ENCODE results near the gene PLCL2.

Gene PLCL2

GRCh38 chr3:16909802-16910201, 25.0 kb downstream of the PLCL2 start:
- Histone ChIP-seq H3K27me3 (ENCODE audit: control insufficient read depth, insufficient read depth, low read length) (no peaks in the 10 kb centered on the region), H3K9me3 (replicated peaks; ENCODE audit: low read length) (no peaks in the 10 kb centered on the region), H3K4me1 (ENCODE audit: control insufficient read depth, insufficient read depth, low read length) (peaks cover 17% of the 10 kb centered on the region), H3K4me2 (ENCODE audit: low read length) (no peak overlapping the region), H3K36me3 (ENCODE audit: insufficient read depth, low read length) (no peaks in the 10 kb centered on the region), H3K4me3 (ENCODE audit: low read length) (no peak overlapping the region), H3K9ac (ENCODE audit: low read depth, low read length) (no peak overlapping the region)

GRCh38 chr3:16910207-16910606, 25.5 kb downstream of the PLCL2 start:
- H3K9me3 ChIP-seq (replicated peaks; ENCODE audit: low read length), result no peaks in the 10 kb centered on the region
- H3K4me1 ChIP-seq (ENCODE audit: control insufficient read depth, insufficient read depth, low read length), result peaks cover 17% of the 10 kb centered on the region

GRCh38 chr3:16911916-16912315, 27.2 kb downstream of the PLCL2 start:
- H3K36me3 ChIP-seq (ENCODE audit: insufficient read depth, low read length), result no peaks in the 10 kb centered on the region
- H3K9ac ChIP-seq (ENCODE audit: low read depth, low read length), result no peak overlapping the region
- no peak overlapping the region for H3K4me3 ChIP-seq (ENCODE audit: low read length)
- H3K9me3 ChIP-seq (replicated peaks; ENCODE audit: low read length), result no peaks in the 10 kb centered on the region
- no peaks in the 10 kb centered on the region for H3K27me3 ChIP-seq (ENCODE audit: control insufficient read depth, insufficient read depth, low read length)
- H3K4me1 ChIP-seq (ENCODE audit: control insufficient read depth, insufficient read depth, low read length), result peaks cover 16% of the 10 kb centered on the region
- no peak overlapping the region for H3K4me2 ChIP-seq (ENCODE audit: low read length)

More at GRCh38 chr3:16910207-16910606, 25.5 kb downstream of the PLCL2 start:
- Histone ChIP-seq H3K4me3 (ENCODE audit: low read length) (no peak overlapping the region), H3K27me3 (ENCODE audit: control insufficient read depth, insufficient read depth, low read length) (no peaks in the 10 kb centered on the region), H3K36me3 (ENCODE audit: insufficient read depth, low read length) (no peaks in the 10 kb centered on the region), H3K4me2 (ENCODE audit: low read length) (no peak overlapping the region), H3K9ac (ENCODE audit: low read depth, low read length) (no peak overlapping the region)

- Histone ChIP-seq H3K4me1 (ENCODE audit: control insufficient read depth, insufficient read depth, low read length) (peaks cover 16% of the 10 kb centered on the region), H3K4me2 (ENCODE audit: low read length) (no peak overlapping the region), H3K4me3 (ENCODE audit: low read length) (no peak overlapping the region), H3K27me3 (ENCODE audit: control insufficient read depth, insufficient read depth, low read length) (no peaks in the 10 kb centered on the region), H3K36me3 (ENCODE audit: insufficient read depth, low read length) (no peaks in the 10 kb centered on the region), H3K9ac (ENCODE audit: low read depth, low read length) (no peak overlapping the region), H3K9me3 (replicated peaks; ENCODE audit: low read length) (no peaks in the 10 kb centered on the region)
These were observed 27.9 kb downstream of the PLCL2 start for GRCh38 chr3:16912400-16913263.

GRCh38 chr3:16913264-16913580, 28.5 kb downstream of the PLCL2 start:
- Histone ChIP-seq H3K4me3 (ENCODE audit: low read length) (no peak overlapping the region), H3K4me1 (ENCODE audit: control insufficient read depth, insufficient read depth, low read length) (peaks cover 16% of the 10 kb centered on the region), H3K4me2 (ENCODE audit: low read length) (no peak overlapping the region), H3K9me3 (replicated peaks; ENCODE audit: low read length) (no peaks in the 10 kb centered on the region), H3K27me3 (ENCODE audit: control insufficient read depth, insufficient read depth, low read length) (no peaks in the 10 kb centered on the region), H3K9ac (ENCODE audit: low read depth, low read length) (no peak overlapping the region), H3K36me3 (ENCODE audit: insufficient read depth, low read length) (no peaks in the 10 kb centered on the region)

- Histone ChIP-seq H3K27me3 (ENCODE audit: control insufficient read depth, insufficient read depth, low read length) (no peaks in the 10 kb centered on the region), H3K4me3 (ENCODE audit: low read length) (no peak overlapping the region), H3K4me1 (ENCODE audit: control insufficient read depth, insufficient read depth, low read length) (peaks cover 18% of the 10 kb centered on the region)
These were observed 32.1 kb downstream of the PLCL2 start for GRCh38 chr3:16916840-16917239.

GRCh38 chr3:16917256-16917935, 32.6 kb downstream of the PLCL2 start:
- H3K9me3 ChIP-seq (replicated peaks; ENCODE audit: low read length), result no peaks in the 10 kb centered on the region
- no peak overlapping the region for H3K9ac ChIP-seq (ENCODE audit: low read depth, low read length)
- H3K27me3 ChIP-seq (ENCODE audit: control insufficient read depth, insufficient read depth, low read length), result no peaks in the 10 kb centered on the region
- peaks cover 18% of the 10 kb centered on the region for H3K4me1 ChIP-seq (ENCODE audit: control insufficient read depth, insufficient read depth, low read length)
- H3K36me3 ChIP-seq (ENCODE audit: insufficient read depth, low read length), result no peaks in the 10 kb centered on the region
- peak overlapping the region; percentile 38 for H3K4me2 ChIP-seq (ENCODE audit: low read length)
- H3K4me3 ChIP-seq (ENCODE audit: low read length), result no peak overlapping the region

More at GRCh38 chr3:16916840-16917239, 32.1 kb downstream of the PLCL2 start:
- no peaks in the 10 kb centered on the region for H3K36me3 ChIP-seq (ENCODE audit: insufficient read depth, low read length)
- H3K4me2 ChIP-seq (ENCODE audit: low read length), result no peak overlapping the region
- no peaks in the 10 kb centered on the region for H3K9me3 ChIP-seq (replicated peaks; ENCODE audit: low read length)
- H3K9ac ChIP-seq (ENCODE audit: low read depth, low read length), result no peak overlapping the region

- Histone ChIP-seq H3K27me3 (ENCODE audit: control insufficient read depth, insufficient read depth, low read length) (no peaks in the 10 kb centered on the region), H3K4me3 (ENCODE audit: low read length) (no peak overlapping the region), H3K36me3 (ENCODE audit: insufficient read depth, low read length) (no peaks in the 10 kb centered on the region), H3K9me3 (replicated peaks; ENCODE audit: low read length) (no peaks in the 10 kb centered on the region), H3K9ac (ENCODE audit: low read depth, low read length) (no peak overlapping the region), H3K4me2 (ENCODE audit: low read length) (no peak overlapping the region), H3K4me1 (ENCODE audit: control insufficient read depth, insufficient read depth, low read length) (peaks cover 18% of the 10 kb centered on the region)
These were observed 33.4 kb downstream of the PLCL2 start for GRCh38 chr3:16917980-16918682.

- Histone ChIP-seq H3K27me3 (ENCODE audit: control insufficient read depth, insufficient read depth, low read length) (no peaks in the 10 kb centered on the region), H3K4me3 (ENCODE audit: low read length) (no peak overlapping the region), H3K9me3 (replicated peaks; ENCODE audit: low read length) (no peaks in the 10 kb centered on the region), H3K4me1 (ENCODE audit: control insufficient read depth, insufficient read depth, low read length) (peaks cover 18% of the 10 kb centered on the region), H3K9ac (ENCODE audit: low read depth, low read length) (no peak overlapping the region), H3K36me3 (ENCODE audit: insufficient read depth, low read length) (no peaks in the 10 kb centered on the region), H3K4me2 (ENCODE audit: low read length) (no peak overlapping the region)
These were observed 33.9 kb downstream of the PLCL2 start for GRCh38 chr3:16918683-16919025.

- Histone ChIP-seq H3K9ac (ENCODE audit: low read depth, low read length) (no peak overlapping the region), H3K36me3 (ENCODE audit: insufficient read depth, low read length) (no peaks in the 10 kb centered on the region), H3K27me3 (ENCODE audit: control insufficient read depth, insufficient read depth, low read length) (no peaks in the 10 kb centered on the region), H3K4me2 (ENCODE audit: low read length) (no peak overlapping the region), H3K9me3 (replicated peaks; ENCODE audit: low read length) (no peaks in the 10 kb centered on the region), H3K4me1 (ENCODE audit: control insufficient read depth, insufficient read depth, low read length) (peaks cover 4% of the 10 kb centered on the region), H3K4me3 (ENCODE audit: low read length) (no peak overlapping the region)
These were observed 38.4 kb downstream of the PLCL2 start for GRCh38 chr3:16923112-16923511.

- no peak overlapping the region for H3K9ac ChIP-seq (ENCODE audit: low read depth, low read length)
- no peak overlapping the region for H3K4me3 ChIP-seq (ENCODE audit: low read length)
- H3K4me2 ChIP-seq (ENCODE audit: low read length), result no peak overlapping the region
- no peaks in the 10 kb centered on the region for H3K27me3 ChIP-seq (ENCODE audit: control insufficient read depth, insufficient read depth, low read length)
- H3K9me3 ChIP-seq (replicated peaks; ENCODE audit: low read length), result no peaks in the 10 kb centered on the region
- H3K4me1 ChIP-seq (ENCODE audit: control insufficient read depth, insufficient read depth, low read length), result no peaks in the 10 kb centered on the region
- no peaks in the 10 kb centered on the region for H3K36me3 ChIP-seq (ENCODE audit: insufficient read depth, low read length)
These were observed 42.7 kb downstream of the PLCL2 start for GRCh38 chr3:16927485-16927884.
